Stomach (tissue), 9 donors: ENCODE results near the gene CFAP97D2. TPM values are rescaled to one million over a fixed set of nuclear protein-coding genes. Genes with fewer than 3 reads are reported as not detected.

Experiments used
- DNase-seq, 2 donors: peaks; one replicate each; pipeline versions ENCODE4 v3.0.0 to v3.0.0-alpha.2; 2013 to 2019
- H3K27ac ChIP-seq, 5 donors: fragments of 200-600 bp in 4 of 5; sonication (generic) in 4 of 5; one replicate each; pipeline ENCODE4 v1.5.1; 2013 to 2019; ENCODE audit warnings: mild to moderate bottlenecking in 1 of 5, moderate library complexity in 1 of 5
- H3K27me3 ChIP-seq, 3 donors: fragments of 200-600 bp; sonication (generic); one replicate each; pipeline ENCODE4 v1.5.1; 2017 to 2019; ENCODE audit warnings: mixed run types in 1 of 3
- H3K36me3 ChIP-seq, 4 donors: fragments of 200-600 bp; sonication (generic); 1 replicate in 3 of 4; 2 replicates in 1 of 4; pipeline ENCODE4 v1.5.1; 2016 to 2019
- H3K4me1 ChIP-seq, 4 donors: fragments of 200-600 bp; sonication (generic); one replicate each; pipeline ENCODE4 v1.5.1; 2016 to 2019
- H3K4me3 ChIP-seq, 4 donors: fragments of 200-600 bp; sonication (generic) in 3 of 4; one replicate each; pipeline ENCODE4 v1.5.1; 2016 to 2019; ENCODE audit warnings: mild to moderate bottlenecking in 1 of 4
- H3K9me3 ChIP-seq, 4 donors: fragments of 200-600 bp; sonication (generic); one replicate each; pipeline ENCODE4 v1.5.1; 2016 to 2019
- CTCF ChIP-seq, 7 experiments: fragments of 450-650 bp in 4 of 7; fragments of 200-600 bp in 3 of 7; sonication (generic) in 3 of 7; IDR thresholded peaks; one replicate each; pipeline ENCODE4 v1.5.1; 2016 to 2019; ENCODE audit warnings: antibody characterized with exemption in 7 of 7, control low read depth in 2 of 7, mild to moderate bottlenecking in 1 of 7
- EP300 ChIP-seq: sonication (generic); formaldehyde crosslinking; IDR thresholded peaks from one replicate; pipeline ENCODE4 v1.6.1; 2017; ENCODE audit warnings: antibody characterized with exemption
- POLR2A ChIP-seq, 4 donors: fragments of 450-650 bp; IDR thresholded peaks; one replicate each; pipeline ENCODE4 v1.6.1; 2016; ENCODE audit warnings: antibody characterized with exemption in 4 of 4, control low read depth in 2 of 4, mild to moderate bottlenecking in 1 of 4, moderate library complexity in 1 of 4
- POLR2AphosphoS5 ChIP-seq, 3 donors: sonication (generic); formaldehyde crosslinking; IDR thresholded peaks; one replicate each; pipeline ENCODE4 v1.6.1; 2016; ENCODE audit warnings: antibody characterized with exemption in 3 of 3
- WGBS, 5 donors: extraction: QIAGEN DNeasy Blood & Tissue Kit in 3 of 5; methylation state at CpG; one replicate each; pipeline versions ENCODE4 v1.1.5 to v1.1.7; 2013 to 2018; 5-methylcytosine and 5-hydroxymethylcytosine counted together
- intact Hi-C: fragments of 100-400 bp; cut with DNase I; formaldehyde crosslinking; loops from one replicate; pipeline ENCODE4 v1.15.1; 2023; ENCODE audit warnings: low total_unique reads
- polyA plus RNA-seq, 3 donors: library from polyadenylated mRNA; stranded (reverse); fragments of 200-250 nt; gene quantifications; one replicate each; pipeline ENCODE4 v1.2.3, GENCODE V29; 2013
- total RNA-seq, 5 donors: library from RNA; depleted of rRNA; stranded (reverse); fragments of >200 nt; gene quantifications; one replicate each; pipeline versions ENCODE4 v1.1.0 to v1.2.3, GENCODE V29; 2014 to 2016
- donor health status: healthy with polysubstance abuse.
- donor health status: Bipolar disorder and iron deficiency.
- donor health status: healthy.

The CFAP97D2 gene
- total and polyA plus RNA-seq, 8 donors = not detected

- peaks cover 0 to 11% (median 4%) of the 10 kb centered on the region in 4 donors for H3K4me1 ChIP-seq
- TF ChIP-seq POLR2A (IDR thresholded peaks at IDR 0.05) = no peak
- no peak for TF ChIP-seq CTCF (IDR thresholded peaks at IDR 0.05)
- no peak for TF ChIP-seq EP300
- no peak for TF ChIP-seq POLR2AphosphoS5 (IDR thresholded peaks at IDR 0.05)
- H3K9me3 ChIP-seq = no peaks in the 10 kb centered on the region
- DNase-seq = no peak
- H3K27me3 ChIP-seq = no peaks in the 10 kb centered on the region
- 74 to 83% (median 79%) methylated on average over 10 of the region's 10 CpGs for WGBS, 5 donors
- H3K4me3 ChIP-seq = no peak overlapping the region
- H3K27ac ChIP-seq = no peak overlapping the region
- H3K36me3 ChIP-seq = no peaks in the 10 kb centered on the region
- intact Hi-C loops = no loop called here
Measured at GRCh38 chr13:114151031-114151430, 28.0 kb upstream of the CFAP97D2 start.

- Histone ChIP-seq H3K27ac (no peak overlapping the region), H3K27me3 (no peaks in the 10 kb centered on the region), H3K4me1 (peaks cover 0 to 11% (median 4%) of the 10 kb centered on the region in 4 donors), H3K4me3 (no peak overlapping the region), H3K36me3 (no peaks in the 10 kb centered on the region), H3K9me3 (no peaks in the 10 kb centered on the region)
- intact Hi-C loops = no loop called here
- peak in 1 of 2 donors; percentile 82 for DNase-seq
- whole genome bisulfite sequencing, 5 donors = 71 to 76% (median 74%) methylated on average over 28 of the region's 28 CpGs
- TF ChIP-seq EP300 (no peak), CTCF (IDR thresholded peaks at IDR 0.05) (peak in 1 of 7 experiments; percentile 42)
Measured at GRCh38 chr13:114151565-114152284, 27.3 kb upstream of the CFAP97D2 start.

- H3K9me3 ChIP-seq = no peaks in the 10 kb centered on the region
- H3K4me1 ChIP-seq = peaks cover 0 to 11% (median 4%) of the 10 kb centered on the region in 4 donors
- no peak for DNase-seq
- no peaks in the 10 kb centered on the region for H3K27me3 ChIP-seq
- TF ChIP-seq POLR2A (IDR thresholded peaks at IDR 0.05) (no peak), EP300 (no peak), POLR2AphosphoS5 (IDR thresholded peaks at IDR 0.05) (no peak)
- H3K4me3 ChIP-seq = no peak overlapping the region
- H3K27ac ChIP-seq = no peak overlapping the region
- 76 to 92% (median 91%) methylated on average over 7 of the region's 7 CpGs for WGBS, 5 donors
- no peaks in the 10 kb centered on the region for H3K36me3 ChIP-seq
- intact Hi-C loops = no loop called here
Measured at GRCh38 chr13:114152285-114152645, 26.8 kb upstream of the CFAP97D2 start.

GRCh38 chr13:114152831-114153371 lies 26.2 kb upstream of the CFAP97D2 start:
- no peaks in the 10 kb centered on the region for H3K9me3 ChIP-seq
- H3K27me3 ChIP-seq = no peaks in the 10 kb centered on the region
- 54 to 67% (median 61%) methylated on average over 20 of the region's 20 CpGs for WGBS, 5 donors
- no peak for DNase-seq
- TF ChIP-seq CTCF (IDR thresholded peaks at IDR 0.05) = no peak
- no peak for TF ChIP-seq POLR2A (IDR thresholded peaks at IDR 0.05)
- TF ChIP-seq EP300 = no peak
- TF ChIP-seq POLR2AphosphoS5 (IDR thresholded peaks at IDR 0.05) = no peak
- intact Hi-C loops = no loop called here
- no peak overlapping the region for H3K27ac ChIP-seq
- H3K4me3 ChIP-seq = no peak overlapping the region
- no peaks in the 10 kb centered on the region for H3K36me3 ChIP-seq
- peaks cover 0 to 11% (median 4%) of the 10 kb centered on the region in 4 donors for H3K4me1 ChIP-seq

- Histone ChIP-seq H3K27me3 (no peaks in the 10 kb centered on the region), H3K4me1 (peaks cover 0 to 11% (median 4%) of the 10 kb centered on the region in 4 donors), H3K9me3 (no peaks in the 10 kb centered on the region), H3K4me3 (no peak overlapping the region), H3K27ac (no peak overlapping the region), H3K36me3 (no peaks in the 10 kb centered on the region)
- DNase-seq = no peak
- intact Hi-C loops = no loop called here
- 88 to 95% (median 93%) methylated on average over 6 of the region's 6 CpGs for WGBS, 5 donors
- no peak for TF ChIP-seq POLR2AphosphoS5 (IDR thresholded peaks at IDR 0.05)
Measured at GRCh38 chr13:114153485-114154080, 25.5 kb upstream of the CFAP97D2 start.
